ENCODE data around the gene BBS9. TPM values are rescaled to one million over a fixed set of nuclear protein-coding genes. Genes with fewer than 3 reads are reported as not detected.

Gene BBS9
- polyA plus RNA-seq, 1 donor, result 8.8 TPM

GRCh38 chr7:33589911-33590310 is 460.5 kb downstream of the BBS9 start:
- Histone ChIP-seq H3K36me3 (ENCODE audit: control insufficient read depth, insufficient read depth, low read length) (no peaks in the 10 kb centered on the region), H3K4me3 (ENCODE audit: low read length) (no peak overlapping the region), H3K9me3 (ENCODE audit: control insufficient read depth, low read depth, low read length) (no peaks in the 10 kb centered on the region), H3K27ac (ENCODE audit: low read length) (no peak overlapping the region), H3K4me1 (ENCODE audit: control insufficient read depth, insufficient read depth, low read length) (no peaks in the 10 kb centered on the region), H3K27me3 (ENCODE audit: control insufficient read depth, insufficient read depth, low read length) (no peaks in the 10 kb centered on the region)
- 100% methylated on average over 2 of the region's 2 CpGs for WGBS (ENCODE audit: insufficient coverage, low lambda C conversion rate)
- no peak for DNase-seq

- no peaks in the 10 kb centered on the region for H3K27me3 ChIP-seq (ENCODE audit: control insufficient read depth, insufficient read depth, low read length)
- H3K4me3 ChIP-seq (ENCODE audit: low read length), result no peak overlapping the region
- H3K27ac ChIP-seq (ENCODE audit: low read length), result no peak overlapping the region
Observed at GRCh38 chr7:33590916-33591315, 461.6 kb downstream of the BBS9 start.

DNA sequence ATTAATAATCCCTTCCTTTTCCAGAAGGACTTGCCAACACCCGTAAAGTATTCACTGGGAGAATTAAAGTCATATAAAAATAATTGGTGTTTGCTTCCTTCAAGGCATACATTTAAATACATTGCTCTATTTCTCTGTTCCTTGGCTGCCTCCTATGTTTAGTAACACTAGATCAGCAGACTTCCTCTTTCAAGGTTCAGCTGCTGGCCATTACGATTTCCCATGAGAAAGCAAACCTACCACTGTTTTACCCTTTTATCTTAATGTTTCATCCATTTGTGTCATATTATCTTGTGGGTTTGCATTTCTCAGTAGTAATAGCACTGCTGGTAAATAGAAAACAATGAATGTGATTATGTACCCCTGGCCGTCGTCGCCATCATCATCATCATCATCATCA is 462.1 kb downstream of the BBS9 start:
- no peaks in the 10 kb centered on the region for H3K4me1 ChIP-seq (ENCODE audit: control insufficient read depth, insufficient read depth, low read length)
- no peaks in the 10 kb centered on the region for H3K9me3 ChIP-seq (ENCODE audit: control insufficient read depth, low read depth, low read length)
- H3K4me3 ChIP-seq (ENCODE audit: low read length), result no peak overlapping the region
- no peak for DNase-seq
- no peak overlapping the region for H3K27ac ChIP-seq (ENCODE audit: low read length)
- H3K27me3 ChIP-seq (ENCODE audit: control insufficient read depth, insufficient read depth, low read length), result no peaks in the 10 kb centered on the region
- 90% methylated on average over 4 of the region's 5 CpGs for WGBS (ENCODE audit: insufficient coverage, low lambda C conversion rate)
- H3K36me3 ChIP-seq (ENCODE audit: control insufficient read depth, insufficient read depth, low read length), result no peaks in the 10 kb centered on the region

More at GRCh38 chr7:33590916-33591315, 461.6 kb downstream of the BBS9 start:
- DNase-seq, result no peak
- Histone ChIP-seq H3K4me1 (ENCODE audit: control insufficient read depth, insufficient read depth, low read length) (no peaks in the 10 kb centered on the region), H3K9me3 (ENCODE audit: control insufficient read depth, low read depth, low read length) (no peaks in the 10 kb centered on the region), H3K36me3 (ENCODE audit: control insufficient read depth, insufficient read depth, low read length) (no peaks in the 10 kb centered on the region)

DNA sequence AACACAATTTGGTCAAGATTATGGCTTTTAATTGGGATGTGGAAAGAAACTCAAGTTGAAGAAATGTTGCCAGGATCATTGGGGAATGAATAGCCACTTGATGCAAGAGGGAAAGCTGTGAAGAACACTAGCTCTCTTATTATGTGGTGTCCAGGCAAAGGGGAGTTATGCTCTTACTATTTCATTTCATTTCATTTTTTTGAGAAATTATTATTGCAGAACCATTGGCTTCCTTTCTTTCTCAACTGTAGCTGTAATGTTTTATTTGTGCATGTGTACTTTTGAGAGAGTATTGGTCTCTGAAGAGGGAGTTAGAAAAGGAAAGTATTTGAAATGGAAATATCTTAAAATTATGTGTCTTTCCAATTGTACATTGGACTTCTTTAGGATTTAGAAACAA is 463.4 kb downstream of the BBS9 start:
- H3K4me1 ChIP-seq (ENCODE audit: control insufficient read depth, insufficient read depth, low read length), result no peaks in the 10 kb centered on the region
- no peak for DNase-seq
- H3K36me3 ChIP-seq (ENCODE audit: control insufficient read depth, insufficient read depth, low read length), result no peaks in the 10 kb centered on the region
- H3K4me3 ChIP-seq (ENCODE audit: low read length), result no peak overlapping the region
- no peaks in the 10 kb centered on the region for H3K9me3 ChIP-seq (ENCODE audit: control insufficient read depth, low read depth, low read length)
- no peaks in the 10 kb centered on the region for H3K27me3 ChIP-seq (ENCODE audit: control insufficient read depth, insufficient read depth, low read length)
- H3K27ac ChIP-seq (ENCODE audit: low read length), result no peak overlapping the region

GRCh38 chr7:33593611-33594010 is 464.2 kb downstream of the BBS9 start:
- WGBS (ENCODE audit: insufficient coverage, low lambda C conversion rate), result 100% methylated on average over 1 of the region's 3 CpGs
- DNase-seq, result no peak
- H3K4me1 ChIP-seq (ENCODE audit: control insufficient read depth, insufficient read depth, low read length), result no peaks in the 10 kb centered on the region
- no peak overlapping the region for H3K27ac ChIP-seq (ENCODE audit: low read length)
- H3K4me3 ChIP-seq (ENCODE audit: low read length), result no peak overlapping the region
- no peaks in the 10 kb centered on the region for H3K27me3 ChIP-seq (ENCODE audit: control insufficient read depth, insufficient read depth, low read length)
- no peaks in the 10 kb centered on the region for H3K9me3 ChIP-seq (ENCODE audit: control insufficient read depth, low read depth, low read length)
- no peaks in the 10 kb centered on the region for H3K36me3 ChIP-seq (ENCODE audit: control insufficient read depth, insufficient read depth, low read length)

GRCh38 chr7:33596686-33597085 is 467.3 kb downstream of the BBS9 start:
- Histone ChIP-seq H3K36me3 (ENCODE audit: control insufficient read depth, insufficient read depth, low read length) (no peaks in the 10 kb centered on the region), H3K4me1 (ENCODE audit: control insufficient read depth, insufficient read depth, low read length) (no peaks in the 10 kb centered on the region), H3K27me3 (ENCODE audit: control insufficient read depth, insufficient read depth, low read length) (no peaks in the 10 kb centered on the region), H3K27ac (ENCODE audit: low read length) (no peak overlapping the region), H3K4me3 (ENCODE audit: low read length) (no peak overlapping the region), H3K9me3 (ENCODE audit: control insufficient read depth, low read depth, low read length) (no peaks in the 10 kb centered on the region)
- DNase-seq, result no peak

DNA sequence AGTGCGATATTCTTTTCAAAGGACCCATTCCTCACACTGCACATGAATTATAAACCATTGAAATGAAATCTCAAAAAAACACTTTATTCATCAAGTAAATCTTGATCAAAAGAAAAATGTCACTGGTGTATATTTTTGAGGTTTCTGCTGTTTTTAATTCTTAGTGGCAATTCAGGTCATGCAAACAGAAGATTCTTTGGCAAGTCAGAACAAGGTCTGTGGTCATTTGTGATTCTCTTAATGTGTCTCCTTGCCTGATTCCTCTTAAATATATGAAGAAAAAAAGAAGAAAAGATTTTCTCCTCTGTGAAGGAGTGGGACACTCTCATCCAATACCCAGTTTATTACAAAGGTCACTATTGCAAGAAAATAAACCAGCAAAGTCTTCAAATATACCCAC is 467.8 kb downstream of the BBS9 start:
- 75% methylated on average over 1 of the region's 1 CpG for WGBS (ENCODE audit: insufficient coverage, low lambda C conversion rate)
- H3K9me3 ChIP-seq (ENCODE audit: control insufficient read depth, low read depth, low read length), result no peaks in the 10 kb centered on the region

DNA sequence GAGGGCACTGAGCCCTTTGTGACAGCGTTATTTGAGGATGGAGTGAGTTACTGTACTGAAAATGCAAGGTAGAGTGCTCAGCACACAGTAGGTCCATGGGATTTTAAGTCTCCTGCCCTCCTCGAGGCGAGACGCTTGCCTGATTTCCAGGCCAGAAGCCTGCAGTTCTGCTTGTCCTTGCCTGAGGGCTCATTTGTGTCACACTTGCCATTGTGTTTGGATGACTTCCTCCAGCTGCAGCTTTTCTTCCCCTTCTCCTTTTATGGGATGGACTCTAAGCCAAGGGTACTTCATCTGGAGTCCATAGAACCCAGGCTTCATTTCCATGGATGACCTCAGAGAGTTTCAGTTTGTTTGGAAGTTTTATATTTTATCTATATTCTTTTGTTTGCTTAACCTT is 471.7 kb downstream of the BBS9 start:
- DNase-seq, result no peak
- Histone ChIP-seq H3K4me3 (ENCODE audit: low read length) (no peak overlapping the region), H3K27me3 (ENCODE audit: control insufficient read depth, insufficient read depth, low read length) (no peaks in the 10 kb centered on the region), H3K4me1 (ENCODE audit: control insufficient read depth, insufficient read depth, low read length) (no peaks in the 10 kb centered on the region), H3K36me3 (ENCODE audit: control insufficient read depth, insufficient read depth, low read length) (no peaks in the 10 kb centered on the region), H3K27ac (ENCODE audit: low read length) (no peak overlapping the region), H3K9me3 (ENCODE audit: control insufficient read depth, low read depth, low read length) (no peaks in the 10 kb centered on the region)
- no CpG with 5 or more reads among the region's 4 CpGs for WGBS (ENCODE audit: insufficient coverage, low lambda C conversion rate)

More for the DNA sequence above, 467.8 kb downstream of the BBS9 start:
- H3K27me3 ChIP-seq (ENCODE audit: control insufficient read depth, insufficient read depth, low read length), result no peaks in the 10 kb centered on the region
- DNase-seq, result no peak
- H3K4me3 ChIP-seq (ENCODE audit: low read length), result no peak overlapping the region
- no peak overlapping the region for H3K27ac ChIP-seq (ENCODE audit: low read length)
- no peaks in the 10 kb centered on the region for H3K36me3 ChIP-seq (ENCODE audit: control insufficient read depth, insufficient read depth, low read length)
- no peaks in the 10 kb centered on the region for H3K4me1 ChIP-seq (ENCODE audit: control insufficient read depth, insufficient read depth, low read length)

GRCh38 chr7:33601884-33602283 is 472.5 kb downstream of the BBS9 start:
- WGBS (ENCODE audit: insufficient coverage, low lambda C conversion rate), result no CpG with 5 or more reads among the region's 2 CpGs
- DNase-seq, result peak; percentile 44 to 81

GRCh38 chr7:33604056-33604455 is 474.7 kb downstream of the BBS9 start:
- Histone ChIP-seq H3K27me3 (ENCODE audit: control insufficient read depth, insufficient read depth, low read length) (no peaks in the 10 kb centered on the region), H3K4me3 (ENCODE audit: low read length) (no peak overlapping the region)
- 86% methylated on average over 1 of the region's 2 CpGs for WGBS (ENCODE audit: insufficient coverage, low lambda C conversion rate)

More at GRCh38 chr7:33601884-33602283, 472.5 kb downstream of the BBS9 start:
- Histone ChIP-seq H3K27ac (ENCODE audit: low read length) (no peak overlapping the region), H3K9me3 (ENCODE audit: control insufficient read depth, low read depth, low read length) (no peaks in the 10 kb centered on the region), H3K4me1 (ENCODE audit: control insufficient read depth, insufficient read depth, low read length) (no peaks in the 10 kb centered on the region), H3K27me3 (ENCODE audit: control insufficient read depth, insufficient read depth, low read length) (no peaks in the 10 kb centered on the region), H3K36me3 (ENCODE audit: control insufficient read depth, insufficient read depth, low read length) (no peaks in the 10 kb centered on the region), H3K4me3 (ENCODE audit: low read length) (no peak overlapping the region)

GRCh38 chr7:33610918-33611317 is 481.6 kb downstream of the BBS9 start:
- Histone ChIP-seq H3K4me1 (ENCODE audit: control insufficient read depth, insufficient read depth, low read length) (peaks cover 5% of the 10 kb centered on the region), H3K27me3 (ENCODE audit: control insufficient read depth, insufficient read depth, low read length) (no peaks in the 10 kb centered on the region), H3K4me3 (ENCODE audit: low read length) (no peak overlapping the region), H3K9me3 (ENCODE audit: control insufficient read depth, low read depth, low read length) (no peaks in the 10 kb centered on the region), H3K27ac (ENCODE audit: low read length) (no peak overlapping the region), H3K36me3 (ENCODE audit: control insufficient read depth, insufficient read depth, low read length) (no peaks in the 10 kb centered on the region)
- DNase-seq, result no peak
- 100% methylated on average over 1 of the region's 3 CpGs for WGBS (ENCODE audit: insufficient coverage, low lambda C conversion rate)

More at GRCh38 chr7:33604056-33604455, 474.7 kb downstream of the BBS9 start:
- Histone ChIP-seq H3K9me3 (ENCODE audit: control insufficient read depth, low read depth, low read length) (no peaks in the 10 kb centered on the region), H3K4me1 (ENCODE audit: control insufficient read depth, insufficient read depth, low read length) (no peaks in the 10 kb centered on the region), H3K36me3 (ENCODE audit: control insufficient read depth, insufficient read depth, low read length) (no peaks in the 10 kb centered on the region), H3K27ac (ENCODE audit: low read length) (no peak overlapping the region)
- no peak for DNase-seq

All from large intestine (tissue), 3 donors.